ENCODE measurements around the gene CACNA1H. TPM values are rescaled to one million over a fixed set of nuclear protein-coding genes. Genes with fewer than 3 reads are reported as not detected.
A peak's percentile ranks its signal among the peaks of the same experiment; 100 is the strongest.

Gene CACNA1H
- not detected for polyA plus RNA-seq (2012; ENCODE audit: missing spikeins)

DNA sequence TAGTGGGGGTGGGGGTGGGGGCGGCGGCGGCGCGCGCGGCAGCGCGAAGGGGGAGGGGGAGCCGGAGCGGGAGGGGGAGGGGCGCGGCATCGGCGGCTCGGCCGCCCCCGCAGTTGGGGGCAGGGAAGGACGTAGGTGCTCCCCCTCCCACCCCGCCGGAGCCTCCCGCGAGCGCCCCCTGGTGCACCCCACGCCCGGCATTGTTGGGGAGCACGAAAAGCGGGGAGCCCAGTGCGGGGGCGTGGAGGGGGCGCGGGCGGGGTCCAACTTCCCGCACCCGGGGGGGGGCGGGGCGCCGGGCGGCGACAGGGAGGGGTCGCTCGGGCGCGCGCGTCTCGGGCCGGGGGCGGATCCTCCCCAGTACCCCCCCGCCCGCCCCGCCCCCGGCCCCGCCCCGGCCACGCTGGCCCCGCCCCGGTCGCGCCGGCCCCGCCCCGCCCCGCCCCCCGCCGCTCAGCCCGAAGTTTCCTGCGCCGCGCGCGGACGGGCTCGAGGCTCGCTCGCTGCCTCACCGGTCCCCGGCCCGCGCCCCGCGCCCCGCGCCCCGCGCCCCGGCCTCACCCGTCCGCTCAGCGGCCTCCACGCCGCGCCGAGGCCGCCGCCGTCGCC is at the start of gene CACNA1H:
Gene CACNA1H (plus strand): TSS at position 456 of the 609 bp plus-strand sequence. CDS start 632 bp downstream, outside the sequence.
- TF ChIP-seq POLR2A (IDR thresholded peaks at IDR 0.05; ENCODE audit: low read depth, low read length): no peak
- no peak for TF ChIP-seq POLR2AphosphoS5 (IDR thresholded peaks at IDR 0.05; ENCODE audit: low read depth, low read length)
- TF ChIP-seq TAF1 (IDR thresholded peaks at IDR 0.05; ENCODE audit: borderline replicate concordance, low read depth, low read length): no peak
- DNase-seq (ENCODE audit: insufficient read length) (no peak), FAIRE-seq (no peak)

DNA sequence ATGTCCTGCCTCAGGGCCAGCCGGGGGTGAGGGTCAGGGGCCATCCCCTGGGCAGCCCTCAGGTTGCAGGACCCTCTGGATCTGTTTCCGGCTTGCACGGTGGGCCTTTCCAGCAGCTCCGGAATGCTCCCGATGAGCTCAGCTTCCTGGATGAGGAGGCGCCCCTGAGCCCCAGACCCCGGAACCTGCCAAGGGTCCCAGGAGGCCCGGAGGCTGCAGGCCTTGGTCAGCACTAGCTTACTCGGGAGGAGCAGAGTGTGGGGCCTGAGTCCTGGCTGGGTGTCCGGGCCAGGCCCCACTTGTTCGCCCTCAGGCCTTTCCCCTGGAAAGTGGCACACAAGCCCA is 49.3 kb upstream of the CACNA1H start:
- TF ChIP-seq TAF1 (IDR thresholded peaks at IDR 0.05; ENCODE audit: borderline replicate concordance, low read depth, low read length): no peak
- no peak for TF ChIP-seq POLR2A (IDR thresholded peaks at IDR 0.05; ENCODE audit: low read depth, low read length)
- TF ChIP-seq POLR2AphosphoS5 (IDR thresholded peaks at IDR 0.05; ENCODE audit: low read depth, low read length): no peak
- DNase-seq (ENCODE audit: insufficient read length) (no peak), FAIRE-seq (no peak)

DNA sequence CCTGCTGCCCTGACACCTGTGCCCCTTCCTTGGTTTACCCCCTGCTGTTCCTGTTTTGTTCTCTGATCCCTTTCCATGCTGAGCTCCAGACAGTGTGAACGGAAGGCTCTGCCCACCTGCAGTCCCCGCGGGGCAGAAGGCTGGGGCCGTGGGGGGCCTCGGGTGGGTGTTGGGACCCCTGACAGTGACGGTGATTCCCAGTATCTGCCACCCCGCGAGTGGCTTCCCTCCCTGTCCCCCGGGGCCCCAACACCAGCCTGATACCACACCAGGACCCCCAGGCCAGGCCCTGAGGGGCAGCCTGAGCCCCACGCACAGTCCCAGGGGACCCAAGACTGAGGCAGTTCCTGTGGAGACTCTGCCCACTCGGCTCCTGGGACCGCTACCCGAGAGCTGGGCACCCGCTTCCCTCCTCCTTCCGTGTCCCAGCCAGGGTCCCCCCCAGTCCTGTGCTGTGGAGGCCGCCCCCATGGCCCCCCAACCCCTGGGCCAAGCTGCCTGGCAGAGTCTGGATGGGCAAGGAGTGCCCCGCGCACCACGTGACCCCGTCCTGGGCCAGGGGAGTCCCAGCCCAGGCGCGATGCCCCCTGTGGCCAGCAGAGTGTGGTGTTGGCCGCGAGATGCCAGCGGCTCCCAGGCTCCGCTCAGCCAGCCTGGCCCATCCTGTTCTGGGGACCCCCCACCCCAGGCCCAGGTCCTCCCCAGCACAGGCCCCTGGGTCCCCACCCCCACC is 46.9 kb upstream of the CACNA1H start:
- no peak for FAIRE-seq
- peak; percentile 69 for DNase-seq (ENCODE audit: insufficient read length)
- no peak for TF ChIP-seq POLR2AphosphoS5 (IDR thresholded peaks at IDR 0.05; ENCODE audit: low read depth, low read length)
- TF ChIP-seq POLR2A (IDR thresholded peaks at IDR 0.05; ENCODE audit: low read depth, low read length): no peak
- no peak for TF ChIP-seq TAF1 (IDR thresholded peaks at IDR 0.05; ENCODE audit: borderline replicate concordance, low read depth, low read length)

DNA sequence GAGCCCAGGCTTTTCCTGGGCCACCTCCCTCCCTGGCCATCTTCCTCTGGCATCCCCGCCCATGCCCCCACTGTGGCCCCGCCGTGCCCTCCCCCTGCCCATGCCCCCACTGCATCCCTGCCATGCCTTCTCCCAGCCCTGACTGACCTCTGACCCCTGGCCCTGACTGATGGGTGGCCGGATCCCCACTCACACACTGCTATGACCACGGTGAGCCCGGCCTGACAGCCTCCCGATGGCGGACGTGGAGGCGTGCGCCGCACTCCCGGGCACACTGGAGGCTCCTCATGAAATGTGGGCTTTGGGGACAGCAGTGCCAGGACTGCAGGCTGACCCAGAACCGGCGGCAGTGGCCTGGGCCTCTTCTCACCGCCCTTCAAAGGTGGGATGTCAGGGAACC is 46.2 kb upstream of the CACNA1H start:
- FAIRE-seq (no peak), DNase-seq (ENCODE audit: insufficient read length) (no peak)
- TF ChIP-seq TAF1 (IDR thresholded peaks at IDR 0.05; ENCODE audit: borderline replicate concordance, low read depth, low read length) (no peak), POLR2A (IDR thresholded peaks at IDR 0.05; ENCODE audit: low read depth, low read length) (no peak), POLR2AphosphoS5 (IDR thresholded peaks at IDR 0.05; ENCODE audit: low read depth, low read length) (no peak)

DNA sequence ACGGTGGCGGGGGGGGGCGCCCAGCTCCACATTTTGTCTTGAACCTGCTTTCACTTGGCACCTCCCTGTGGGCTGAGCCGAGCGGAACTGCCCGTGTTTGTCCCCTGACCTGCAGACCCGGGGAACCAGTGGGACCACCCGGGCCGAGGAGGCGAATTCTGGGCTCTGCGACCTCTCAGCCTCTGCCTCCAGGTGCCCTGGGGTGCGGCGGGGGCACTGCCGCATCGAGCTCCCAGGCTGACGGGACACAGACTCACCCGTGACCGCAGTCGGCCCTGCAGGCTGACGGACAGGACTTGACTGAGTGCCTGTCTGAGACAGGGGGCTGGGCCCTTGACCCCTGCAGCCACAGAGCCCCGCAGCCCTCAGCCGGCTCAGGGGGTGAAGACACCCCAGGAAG is 45.8 kb upstream of the CACNA1H start:
- no peak for FAIRE-seq

DNA sequence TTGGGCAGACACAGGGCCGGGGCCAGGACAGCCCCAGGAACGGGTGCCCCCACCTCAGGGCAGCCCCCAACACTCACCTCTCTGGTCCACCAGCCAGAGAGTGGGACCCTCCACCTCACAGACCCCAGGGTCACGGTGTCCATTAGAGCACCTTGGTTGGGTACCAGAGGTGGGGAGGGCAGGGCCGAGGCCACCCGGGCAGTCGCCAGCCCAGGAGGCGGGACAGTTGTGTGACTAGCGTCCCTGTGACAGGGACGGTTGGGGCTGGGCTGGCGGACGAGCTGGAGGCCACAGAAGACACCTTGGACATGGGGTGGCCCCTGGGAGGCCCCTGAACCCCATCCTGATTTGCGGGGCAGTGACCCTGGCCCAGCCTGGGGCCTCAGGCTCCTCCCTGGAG is 45.2 kb upstream of the CACNA1H start:
- FAIRE-seq: no peak
- TF ChIP-seq TAF1 (IDR thresholded peaks at IDR 0.05; ENCODE audit: borderline replicate concordance, low read depth, low read length) (no peak), POLR2A (IDR thresholded peaks at IDR 0.05; ENCODE audit: low read depth, low read length) (no peak), POLR2AphosphoS5 (IDR thresholded peaks at IDR 0.05; ENCODE audit: low read depth, low read length) (no peak)
- DNase-seq (ENCODE audit: insufficient read length): no peak

More for the DNA sequence above, 45.8 kb upstream of the CACNA1H start:
- TF ChIP-seq POLR2A (IDR thresholded peaks at IDR 0.05; ENCODE audit: low read depth, low read length) (no peak), POLR2AphosphoS5 (IDR thresholded peaks at IDR 0.05; ENCODE audit: low read depth, low read length) (no peak), TAF1 (IDR thresholded peaks at IDR 0.05; ENCODE audit: borderline replicate concordance, low read depth, low read length) (no peak)
- no peak for DNase-seq (ENCODE audit: insufficient read length)

DNA sequence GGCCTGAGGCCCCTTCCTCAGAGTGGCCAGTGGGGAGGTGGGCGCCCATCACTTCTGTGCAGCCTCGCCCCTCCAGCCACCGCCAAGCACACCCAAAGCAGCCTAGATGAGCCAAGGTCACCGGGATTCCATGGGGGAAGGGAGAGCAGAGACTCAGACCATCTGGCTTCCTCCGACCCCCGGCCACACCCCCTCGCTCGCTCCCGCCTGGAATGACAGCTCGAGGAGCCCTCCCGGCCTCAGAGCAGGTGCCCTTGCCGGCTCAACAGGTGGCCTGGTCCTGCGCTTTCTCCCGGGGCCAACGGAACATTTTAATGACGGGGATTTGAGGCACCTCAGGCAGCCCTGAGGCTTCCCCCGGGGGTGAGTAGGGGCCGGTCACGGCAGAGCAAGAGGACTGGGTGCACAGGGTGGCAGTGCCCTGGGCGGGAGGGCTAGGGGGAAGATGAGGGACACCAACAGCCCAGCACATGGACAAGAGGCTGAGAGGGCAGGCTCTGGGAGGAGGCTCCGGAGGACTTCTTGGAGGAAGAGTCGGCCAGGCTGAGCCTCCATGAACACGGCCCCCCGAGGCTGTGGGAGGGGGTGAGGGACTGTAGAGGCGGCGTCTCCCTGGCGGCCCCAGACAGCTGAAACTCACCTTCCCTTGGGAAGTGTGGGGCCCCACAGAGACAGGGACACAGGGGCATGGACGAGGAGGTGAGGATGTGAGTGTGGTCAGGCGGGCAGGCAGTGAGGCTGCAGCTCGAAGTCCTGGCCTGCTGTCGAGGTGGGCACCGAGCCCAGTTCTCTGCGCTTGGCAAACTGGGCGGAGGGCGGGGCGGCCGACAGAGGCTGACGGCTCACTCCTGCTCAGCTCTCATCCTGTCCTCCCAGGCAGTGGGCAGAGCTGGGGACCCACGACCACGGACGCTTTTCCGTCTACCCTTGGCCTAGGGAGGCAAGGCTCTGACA is 44.3 kb upstream of the CACNA1H start:
- FAIRE-seq: no peak
- TF ChIP-seq TAF1 (IDR thresholded peaks at IDR 0.05; ENCODE audit: borderline replicate concordance, low read depth, low read length) (no peak), POLR2AphosphoS5 (IDR thresholded peaks at IDR 0.05; ENCODE audit: low read depth, low read length) (no peak), POLR2A (IDR thresholded peaks at IDR 0.05; ENCODE audit: low read depth, low read length) (no peak)
- DNase-seq (ENCODE audit: insufficient read length): no peak

DNA sequence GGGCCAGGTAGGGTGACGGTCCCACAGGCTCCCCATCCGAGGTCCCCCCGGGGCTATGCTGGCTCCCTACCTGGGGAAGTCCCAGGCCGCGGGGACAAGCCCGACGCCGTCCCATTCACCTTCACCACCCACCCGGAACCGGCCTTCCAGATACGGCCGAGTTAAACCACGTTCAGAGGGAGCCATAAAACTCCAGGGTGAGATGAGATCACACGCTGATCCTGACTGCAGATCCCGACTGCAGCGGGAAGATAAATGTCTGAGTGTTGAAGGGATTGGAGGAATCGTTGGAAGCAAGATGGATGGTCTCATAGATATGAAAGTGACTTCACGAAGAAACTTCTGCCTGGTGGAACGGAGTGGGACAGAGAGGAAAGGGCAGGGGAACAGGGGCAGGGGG is 43.3 kb upstream of the CACNA1H start:
- no peak for FAIRE-seq
- no peak for DNase-seq (ENCODE audit: insufficient read length)
- no peak for TF ChIP-seq POLR2A (IDR thresholded peaks at IDR 0.05; ENCODE audit: low read depth, low read length)
- TF ChIP-seq TAF1 (IDR thresholded peaks at IDR 0.05; ENCODE audit: borderline replicate concordance, low read depth, low read length): no peak
- no peak for TF ChIP-seq POLR2AphosphoS5 (IDR thresholded peaks at IDR 0.05; ENCODE audit: low read depth, low read length)

DNA sequence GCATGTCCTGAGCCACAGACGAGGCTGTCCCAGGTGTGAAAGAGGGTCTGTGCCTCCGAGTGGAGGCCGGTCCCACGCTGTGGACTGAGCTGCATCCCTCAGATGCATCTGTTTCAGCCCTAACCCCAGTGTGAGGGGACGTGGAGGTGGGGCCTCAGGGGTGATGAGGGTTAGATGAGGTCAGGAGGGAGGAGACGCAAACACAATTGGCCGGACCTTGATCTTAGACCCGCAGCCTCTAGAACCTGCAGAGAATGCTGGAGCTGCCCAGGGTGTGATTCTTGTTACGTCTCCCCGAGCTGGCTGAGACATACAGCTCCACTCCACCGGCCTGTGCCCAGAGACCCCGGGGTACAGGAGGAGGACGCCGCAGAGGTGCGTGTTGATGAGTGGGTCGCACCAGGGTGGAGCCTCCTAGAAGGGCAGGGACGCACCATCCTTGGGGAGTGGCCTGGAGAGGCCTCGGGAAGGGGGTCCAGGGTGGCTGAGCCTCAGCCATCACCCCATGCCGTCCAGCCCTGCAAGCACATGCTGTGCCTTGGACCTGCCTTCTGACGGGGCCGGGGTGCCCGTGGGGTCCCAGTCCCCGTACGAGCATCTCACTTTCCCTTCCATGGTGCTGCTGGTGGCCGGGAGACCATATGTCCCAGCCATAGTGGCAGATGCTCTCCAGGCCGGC is 40.3 kb upstream of the CACNA1H start:
- TF ChIP-seq TAF1 (IDR thresholded peaks at IDR 0.05; ENCODE audit: borderline replicate concordance, low read depth, low read length): no peak
- TF ChIP-seq POLR2A (IDR thresholded peaks at IDR 0.05; ENCODE audit: low read depth, low read length): no peak
- TF ChIP-seq POLR2AphosphoS5 (IDR thresholded peaks at IDR 0.05; ENCODE audit: low read depth, low read length): no peak
- DNase-seq (ENCODE audit: insufficient read length) (no peak), FAIRE-seq (no peak)

DNA sequence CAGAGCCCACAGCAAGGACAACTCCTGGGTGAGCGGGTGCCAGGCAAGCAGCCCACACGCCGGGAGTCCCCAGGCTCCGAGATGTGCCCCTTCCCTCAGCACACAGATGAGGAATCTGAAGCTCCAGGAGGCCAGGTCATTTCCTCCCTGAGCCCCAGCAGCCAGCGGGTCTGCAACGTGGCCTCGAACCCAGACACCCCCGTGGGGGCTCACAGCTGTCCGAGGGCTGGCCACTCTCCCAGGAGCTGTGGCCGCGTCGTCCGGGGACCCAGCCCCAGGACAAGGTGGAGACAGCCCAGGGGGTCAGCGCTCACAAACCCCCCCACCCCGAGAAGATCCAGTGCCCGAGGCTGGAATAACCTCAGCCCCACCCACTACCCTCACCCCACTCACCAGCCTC is 39.4 kb upstream of the CACNA1H start:
- no peak for DNase-seq (ENCODE audit: insufficient read length)
- no peak for TF ChIP-seq POLR2A (IDR thresholded peaks at IDR 0.05; ENCODE audit: low read depth, low read length)
- TF ChIP-seq POLR2AphosphoS5 (IDR thresholded peaks at IDR 0.05; ENCODE audit: low read depth, low read length): no peak
- no peak for TF ChIP-seq TAF1 (IDR thresholded peaks at IDR 0.05; ENCODE audit: borderline replicate concordance, low read depth, low read length)
- no peak for FAIRE-seq
